ENCODE measurements around the gene PLB1. TPM values are rescaled to one million over a fixed set of nuclear protein-coding genes. Genes with fewer than 3 reads are reported as not detected.

The PLB1 gene
- total and polyA plus RNA-seq, 9 of the 15 experiments (the other 6 are each of a cell fraction or from before 2014, with no cell fraction given), result 0.01 to 0.09 (median 0.07) TPM; not detected in 2

GRCh38 chr2:28545590-28546200, 49.8 kb downstream of the PLB1 start:
- Histone ChIP-seq H3K4me1 (replicated peaks in 1 of 2; ENCODE audit: control insufficient read depth in 2 of 2, insufficient read depth in 2 of 2, low read length in 2 of 2) (peaks cover 4 to 9% of the 10 kb centered on the region in 2 experiments; a peak in 3 of 5 replicates), H3K36me3 (ENCODE audit: control insufficient read depth, insufficient read depth, low read length) (no peaks in the 10 kb centered on the region), H3K27me3 (ENCODE audit: control insufficient read depth in 2 of 2, insufficient read depth in 2 of 2, low read length in 2 of 2) (peaks cover 43 to 63% of the 10 kb centered on the region in 2 experiments; a peak in 4 of 5 replicates), H3K9ac (ENCODE audit: insufficient read depth in 1 of 2, low read depth in 2 of 2, low read length in 2 of 2) (no peak overlapping the region), H3K9me3 (replicated peaks; ENCODE audit: control insufficient read depth, insufficient read depth, low read depth, low read length) (no peaks in the 10 kb centered on the region), H3K9me1 (ENCODE audit: control insufficient read depth, insufficient read depth, low read length) (no peaks in the 10 kb centered on the region), H2AFZ (ENCODE audit: low read depth, low read length) (no peak overlapping the region), H3K4me3 (no peak overlapping the region), H3K27ac (ENCODE audit: extremely low read depth, low read depth, low read length) (no peak overlapping the region), H3K4me2 (ENCODE audit: insufficient read depth, low read length) (no peak overlapping the region), H4K20me1 (replicated peaks; ENCODE audit: control insufficient read depth, insufficient read depth, low read length) (peaks cover 12% of the 10 kb centered on the region; the same call in 1 of the 2 replicates), H3K79me2 (ENCODE audit: control insufficient read depth, insufficient read depth, low read length) (no peaks in the 10 kb centered on the region)
- DNase-seq (ENCODE audit: extremely low read depth in 1 of 4, low spot score in 3 of 4), result no peak
- POLR2A ChIA-PET, result interaction anchor here (0.7 to 1.2 kb wide), 2 partner anchors 9 to 10 kb away, joined by 3 read pairs; no protein-coding TSS in a partner anchor
- no TSS peak for BruUV-seq (replicated peaks)
- under 1% methylated on average over 9 of the region's 9 CpGs for WGBS (ENCODE audit: insufficient coverage, low coverage, missing lambda C conversion rate)
- in situ Hi-C loops (cut with MboI) (no loop called here), intact Hi-C loops (cut with micrococcal nuclease) (no loop called here)
- TF ChIP-seq ZNF347 (CRISPR knock-in tag; IDR thresholded peaks at IDR 0.05; ENCODE audit: low read depth), result no peak
- TF ChIP-seq, protein P1, sequence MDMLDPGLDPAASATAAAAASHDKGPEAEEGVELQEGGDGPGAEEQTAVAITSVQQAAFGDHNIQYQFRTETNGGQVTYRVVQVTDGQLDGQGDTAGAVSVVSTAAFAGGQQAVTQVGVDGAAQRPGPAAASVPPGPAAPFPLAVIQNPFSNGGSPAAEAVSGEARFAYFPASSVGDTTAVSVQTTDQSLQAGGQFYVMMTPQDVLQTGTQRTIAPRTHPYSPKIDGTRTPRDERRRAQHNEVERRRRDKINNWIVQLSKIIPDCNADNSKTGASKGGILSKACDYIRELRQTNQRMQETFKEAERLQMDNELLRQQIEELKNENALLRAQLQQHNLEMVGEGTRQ (CRISPR knock-in tag; IDR thresholded peaks at IDR 0.05), result no peak
- no peak for TF ChIP-seq SPI1 (IDR thresholded peaks at IDR 0.05; ENCODE audit: borderline replicate concordance, low read depth, low read length)
- no peak for TF ChIP-seq SMAD1 (IDR thresholded peaks at IDR 0.05; ENCODE audit: low read depth, low read length, partially characterized antibody)
- no peak for TF ChIP-seq NR1H2 (CRISPR knock-in tag; IDR thresholded peaks at IDR 0.05)
- TF ChIP-seq OTX1 (CRISPR knock-in tag; IDR thresholded peaks at IDR 0.05), result no peak
- no peak for TF ChIP-seq MECOM (CRISPR knock-in tag; IDR thresholded peaks at IDR 0.05)
- TF ChIP-seq GTF2A2 (tag; IDR thresholded peaks at IDR 0.05), result no peak
- TF ChIP-seq ZNF239 (CRISPR knock-in tag; IDR thresholded peaks at IDR 0.05), result no peak
- no peak for TF ChIP-seq FOXA3 (CRISPR knock-in tag; conservative IDR thresholded peaks at IDR 0.05 in 1 of 2, IDR thresholded peaks at IDR 0.05 in 1 of 2)
- TF ChIP-seq MTF1 (CRISPR knock-in tag; IDR thresholded peaks at IDR 0.05; ENCODE audit: borderline replicate concordance), result no peak
- TF ChIP-seq KLF10 (CRISPR knock-in tag; IDR thresholded peaks at IDR 0.05), result no peak
- no peak for TF ChIP-seq ETV5 (CRISPR knock-in tag; IDR thresholded peaks at IDR 0.05; ENCODE audit: low read depth)
- TF ChIP-seq, protein P2, sequence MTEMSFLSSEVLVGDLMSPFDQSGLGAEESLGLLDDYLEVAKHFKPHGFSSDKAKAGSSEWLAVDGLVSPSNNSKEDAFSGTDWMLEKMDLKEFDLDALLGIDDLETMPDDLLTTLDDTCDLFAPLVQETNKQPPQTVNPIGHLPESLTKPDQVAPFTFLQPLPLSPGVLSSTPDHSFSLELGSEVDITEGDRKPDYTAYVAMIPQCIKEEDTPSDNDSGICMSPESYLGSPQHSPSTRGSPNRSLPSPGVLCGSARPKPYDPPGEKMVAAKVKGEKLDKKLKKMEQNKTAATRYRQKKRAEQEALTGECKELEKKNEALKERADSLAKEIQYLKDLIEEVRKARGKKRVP (CRISPR knock-in tag; IDR thresholded peaks at IDR 0.05), result no peak
- TF ChIP-seq SRSF1 (IDR thresholded peaks at IDR 0.05; ENCODE audit: low read depth, low read length), result no peak
- CTCF ChIA-PET (ENCODE audit: low intra/inter-chr PET ratio), result no interaction called here
- no peak for FAIRE-seq
- no peak for ATAC-seq

Measured in K562 (cell line).